ENCODE measurements around the gene XYLB.

The XYLB gene

DNA sequence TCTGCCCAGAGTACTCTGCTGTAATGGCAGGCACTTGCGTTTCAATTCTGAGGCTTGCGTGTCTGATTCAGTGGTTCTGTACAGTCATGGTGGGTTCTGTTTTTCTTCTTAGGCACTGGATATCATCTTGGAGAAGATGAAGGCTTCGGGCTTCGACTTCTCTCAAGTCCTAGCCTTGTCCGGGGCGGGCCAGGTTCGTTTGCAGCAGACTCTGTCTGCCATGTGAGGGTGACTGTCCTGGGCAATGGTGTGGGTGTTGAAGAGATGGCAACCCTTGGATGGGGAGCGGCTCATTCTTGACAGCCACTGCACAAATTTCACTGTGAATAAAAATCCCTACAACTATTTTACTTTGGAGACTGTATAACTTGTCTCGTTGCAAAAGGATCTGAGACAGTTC is 16.2 kb downstream of the XYLB start:
- Histone ChIP-seq H3K4ac (ENCODE audit: low read length) (no peak overlapping the region), H3K79me1 (ENCODE audit: low read depth, low read length) (no peaks in the 10 kb centered on the region), H3K27me3 (ENCODE audit: control insufficient read depth in 3 of 3, insufficient read depth in 3 of 3, low read depth in 1 of 3, low read length in 3 of 3) (no peaks in the 10 kb centered on the region), H3K27ac (replicated peaks; ENCODE audit: low read length) (no peak overlapping the region), H3K9ac (ENCODE audit: low read depth, low read length, poor library complexity) (no peak overlapping the region), H3K4me3 (ENCODE audit: low read length in 2 of 2) (no peak overlapping the region), H4K8ac (ENCODE audit: low read depth, low read length) (no peak overlapping the region), H3K14ac (ENCODE audit: low read length) (no peak overlapping the region), H2BK15ac (ENCODE audit: low read length) (no peak overlapping the region), H3K4me1 (ENCODE audit: control insufficient read depth in 2 of 2, insufficient read depth in 1 of 2, low read depth in 1 of 2, low read length in 2 of 2) (no peaks in the 10 kb centered on the region), H3K18ac (ENCODE audit: low read length) (no peak overlapping the region), H4K91ac (ENCODE audit: low read depth, low read length, poor library complexity) (no peak overlapping the region), H3K23ac (ENCODE audit: low read depth, low read length, poor library complexity) (no peak overlapping the region), H3K36me3 (replicated peaks in 1 of 2; ENCODE audit: control insufficient read depth in 2 of 2, insufficient read depth in 2 of 2, low read length in 2 of 2) (peaks cover 16 to 62% of the 10 kb centered on the region in 2 donors), H3K9me3 (replicated peaks in 1 of 2; ENCODE audit: control insufficient read depth in 2 of 2, insufficient read depth in 1 of 2, low read depth in 1 of 2, low read length in 2 of 2) (peaks cover 0 to 4% of the 10 kb centered on the region in 2 donors), H2BK12ac (ENCODE audit: low read length) (no peak overlapping the region), H2BK120ac (ENCODE audit: low read depth, low read length) (no peak overlapping the region), H2BK5ac (ENCODE audit: low read length) (no peak overlapping the region), H2AFZ (ENCODE audit: low read length) (no peak overlapping the region), H3K4me2 (ENCODE audit: insufficient read depth, low read length, poor library complexity, severe bottlenecking) (no peak overlapping the region), H2AK5ac (ENCODE audit: low read depth, low read length) (no peak overlapping the region)
- no CpG with 5 or more reads among the region's 9 CpGs for WGBS, 2 donors (ENCODE audit: extremely low coverage in 2 of 2, insufficient read length in 2 of 2, insufficient replicate concordance in 1 of 2)
- no peak for DNase-seq (ENCODE audit: low spot score)

DNA sequence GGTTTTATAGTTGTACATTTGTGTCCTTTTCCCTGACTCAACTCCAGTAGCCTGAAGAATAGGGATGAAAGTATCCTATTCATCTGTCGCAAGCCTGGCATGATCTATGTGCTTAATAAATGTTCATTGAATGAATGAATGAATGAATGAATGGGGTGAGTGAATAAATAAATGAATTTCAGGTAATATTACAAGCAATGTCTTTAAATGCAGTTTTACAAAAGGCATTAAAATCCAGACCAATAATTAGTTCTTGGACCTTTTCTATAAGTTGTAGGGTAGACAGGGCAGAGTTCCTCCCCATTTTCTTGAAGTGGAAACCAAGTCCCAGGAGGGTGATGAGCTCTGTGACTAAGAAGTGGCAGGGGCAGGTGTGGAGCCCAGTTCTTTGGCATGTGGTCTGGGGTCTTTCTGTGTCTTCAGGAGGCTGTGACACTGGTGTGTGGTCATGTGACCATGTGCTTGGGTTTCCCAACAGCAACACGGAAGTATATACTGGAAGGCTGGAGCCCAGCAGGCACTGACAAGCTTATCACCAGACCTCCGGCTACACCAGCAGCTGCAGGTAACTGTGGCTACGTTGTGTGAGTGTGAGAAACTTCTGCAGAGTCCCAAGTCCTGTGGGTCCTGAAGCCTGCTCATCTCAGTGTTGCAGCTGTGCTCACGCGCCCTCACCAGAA is 18.3 kb downstream of the XYLB start:
- H2AK5ac ChIP-seq (ENCODE audit: low read depth, low read length), result no peak overlapping the region
- H4K8ac ChIP-seq (ENCODE audit: low read depth, low read length), result no peak overlapping the region
- no peak overlapping the region for H3K4me3 ChIP-seq (ENCODE audit: low read length in 2 of 2)
- peaks cover 18 to 73% of the 10 kb centered on the region in 2 donors for H3K36me3 ChIP-seq (replicated peaks in 1 of 2; ENCODE audit: control insufficient read depth in 2 of 2, insufficient read depth in 2 of 2, low read length in 2 of 2)
- peak overlapping the region; percentile 27 for H3K9ac ChIP-seq (ENCODE audit: low read depth, low read length, poor library complexity)
- no peak overlapping the region for H2BK15ac ChIP-seq (ENCODE audit: low read length)
- no peak overlapping the region for H3K14ac ChIP-seq (ENCODE audit: low read length)
- H3K23ac ChIP-seq (ENCODE audit: low read depth, low read length, poor library complexity), result no peak overlapping the region
- H2BK120ac ChIP-seq (ENCODE audit: low read depth, low read length), result no peak overlapping the region
- H3K9me3 ChIP-seq (replicated peaks in 1 of 2; ENCODE audit: control insufficient read depth in 2 of 2, insufficient read depth in 1 of 2, low read depth in 1 of 2, low read length in 2 of 2), result peaks cover 0 to 8% of the 10 kb centered on the region in 2 donors
- H2AFZ ChIP-seq (ENCODE audit: low read length), result no peak overlapping the region
- H3K4me1 ChIP-seq (ENCODE audit: control insufficient read depth in 2 of 2, insufficient read depth in 1 of 2, low read depth in 1 of 2, low read length in 2 of 2), result no peaks in the 10 kb centered on the region
- no peak overlapping the region for H3K18ac ChIP-seq (ENCODE audit: low read length)
- H2BK5ac ChIP-seq (ENCODE audit: low read length), result no peak overlapping the region
- no peak overlapping the region for H3K4me2 ChIP-seq (ENCODE audit: insufficient read depth, low read length, poor library complexity, severe bottlenecking)
- H3K4ac ChIP-seq (ENCODE audit: low read length), result no peak overlapping the region
- no CpG with 5 or more reads among the region's 6 CpGs for WGBS, 2 donors (ENCODE audit: extremely low coverage in 2 of 2, insufficient read length in 2 of 2, insufficient replicate concordance in 1 of 2)
- no peak for DNase-seq (ENCODE audit: low spot score)
- H4K91ac ChIP-seq (ENCODE audit: low read depth, low read length, poor library complexity), result no peak overlapping the region
- no peak overlapping the region for H3K27ac ChIP-seq (replicated peaks; ENCODE audit: low read length)
- no peak overlapping the region for H2BK12ac ChIP-seq (ENCODE audit: low read length)
- H3K27me3 ChIP-seq (ENCODE audit: control insufficient read depth in 3 of 3, insufficient read depth in 3 of 3, low read depth in 1 of 3, low read length in 3 of 3), result no peaks in the 10 kb centered on the region
- no peaks in the 10 kb centered on the region for H3K79me1 ChIP-seq (ENCODE audit: low read depth, low read length)

DNA sequence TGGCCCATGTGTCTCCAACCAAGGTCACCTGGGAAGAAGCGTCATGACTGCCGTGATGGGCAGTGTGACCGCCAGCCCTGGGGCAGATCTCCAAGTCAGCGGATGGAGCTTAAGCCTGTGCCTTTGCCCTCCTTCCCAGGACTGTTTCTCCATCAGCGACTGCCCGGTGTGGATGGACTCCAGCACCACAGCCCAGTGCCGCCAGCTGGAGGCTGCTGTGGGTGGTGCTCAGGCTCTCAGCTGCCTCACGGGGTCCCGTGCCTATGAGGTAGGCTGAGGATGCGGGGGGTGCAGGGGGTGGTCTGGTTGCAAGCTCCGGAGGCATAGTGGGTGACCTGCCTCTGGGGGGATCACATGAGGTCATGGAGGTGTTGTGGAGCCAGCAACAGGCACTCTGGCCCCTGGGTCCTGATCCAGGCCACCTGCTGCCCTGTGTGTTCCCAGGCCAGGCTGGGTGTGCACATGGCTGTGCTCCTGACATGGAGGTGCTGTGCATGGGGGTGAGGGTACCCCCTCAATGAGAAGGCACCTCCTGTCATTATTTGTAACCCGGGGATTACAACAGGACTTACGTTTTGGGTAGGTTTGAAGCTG is 19.0 kb downstream of the XYLB start:
- no peaks in the 10 kb centered on the region for H3K4me1 ChIP-seq (ENCODE audit: control insufficient read depth in 2 of 2, insufficient read depth in 1 of 2, low read depth in 1 of 2, low read length in 2 of 2)
- H2BK12ac ChIP-seq (ENCODE audit: low read length), result no peak overlapping the region
- no peak overlapping the region for H2AFZ ChIP-seq (ENCODE audit: low read length)
- H3K4me3 ChIP-seq (ENCODE audit: low read length in 2 of 2), result peak overlapping the region in 1 of 2 donors; percentile 34
- peaks cover 13 to 73% of the 10 kb centered on the region in 2 donors for H3K36me3 ChIP-seq (replicated peaks in 1 of 2; ENCODE audit: control insufficient read depth in 2 of 2, insufficient read depth in 2 of 2, low read length in 2 of 2)
- no peaks in the 10 kb centered on the region for H3K79me1 ChIP-seq (ENCODE audit: low read depth, low read length)
- no peak overlapping the region for H3K14ac ChIP-seq (ENCODE audit: low read length)
- no CpG with 5 or more reads among the region's 13 CpGs for WGBS, 2 donors (ENCODE audit: extremely low coverage in 2 of 2, insufficient read length in 2 of 2, insufficient replicate concordance in 1 of 2)
- no peak overlapping the region for H3K18ac ChIP-seq (ENCODE audit: low read length)
- H4K8ac ChIP-seq (ENCODE audit: low read depth, low read length), result no peak overlapping the region
- no peak overlapping the region for H2AK5ac ChIP-seq (ENCODE audit: low read depth, low read length)
- no peak overlapping the region for H3K27ac ChIP-seq (replicated peaks; ENCODE audit: low read length)
- DNase-seq (ENCODE audit: low spot score), result no peak
- H3K9me3 ChIP-seq (replicated peaks in 1 of 2; ENCODE audit: control insufficient read depth in 2 of 2, insufficient read depth in 1 of 2, low read depth in 1 of 2, low read length in 2 of 2), result peaks cover 0 to 8% of the 10 kb centered on the region in 2 donors
- H3K4ac ChIP-seq (ENCODE audit: low read length), result no peak overlapping the region
- no peak overlapping the region for H2BK5ac ChIP-seq (ENCODE audit: low read length)
- H4K91ac ChIP-seq (ENCODE audit: low read depth, low read length, poor library complexity), result no peak overlapping the region
- H2BK15ac ChIP-seq (ENCODE audit: low read length), result no peak overlapping the region
- no peaks in the 10 kb centered on the region for H3K27me3 ChIP-seq (ENCODE audit: control insufficient read depth in 3 of 3, insufficient read depth in 3 of 3, low read depth in 1 of 3, low read length in 3 of 3)
- H3K23ac ChIP-seq (ENCODE audit: low read depth, low read length, poor library complexity), result peak overlapping the region; percentile 25
- no peak overlapping the region for H3K4me2 ChIP-seq (ENCODE audit: insufficient read depth, low read length, poor library complexity, severe bottlenecking)
- H2BK120ac ChIP-seq (ENCODE audit: low read depth, low read length), result no peak overlapping the region
- H3K9ac ChIP-seq (ENCODE audit: low read depth, low read length, poor library complexity), result no peak overlapping the region

DNA sequence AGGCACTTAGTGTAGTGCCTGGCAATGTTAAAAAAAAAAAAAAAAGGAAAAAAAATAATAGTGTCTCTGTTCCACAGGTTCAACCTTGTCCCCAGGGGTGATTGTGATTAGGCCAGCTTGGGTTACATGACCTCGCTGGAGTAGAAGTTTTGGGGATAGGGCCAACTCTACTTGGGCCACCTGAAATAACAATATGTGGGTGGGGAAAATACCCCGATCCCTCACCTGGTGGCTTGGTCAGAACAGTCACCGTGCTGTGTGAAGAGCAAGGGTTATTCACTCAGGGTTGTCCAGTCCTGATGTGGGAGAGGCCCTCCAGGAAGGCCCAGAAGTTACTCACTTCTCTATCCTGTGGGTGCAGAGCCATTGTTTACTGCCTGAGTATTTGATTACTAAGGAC is 19.5 kb downstream of the XYLB start:
- Histone ChIP-seq H3K4me3 (ENCODE audit: low read length in 2 of 2) (no peak overlapping the region), H3K14ac (ENCODE audit: low read length) (no peak overlapping the region), H3K4ac (ENCODE audit: low read length) (no peak overlapping the region), H2BK5ac (ENCODE audit: low read length) (no peak overlapping the region), H3K9ac (ENCODE audit: low read depth, low read length, poor library complexity) (no peak overlapping the region), H3K9me3 (replicated peaks in 1 of 2; ENCODE audit: control insufficient read depth in 2 of 2, insufficient read depth in 1 of 2, low read depth in 1 of 2, low read length in 2 of 2) (peaks cover 0 to 8% of the 10 kb centered on the region in 2 donors), H3K27ac (replicated peaks; ENCODE audit: low read length) (no peak overlapping the region), H3K79me1 (ENCODE audit: low read depth, low read length) (no peaks in the 10 kb centered on the region), H3K36me3 (replicated peaks in 1 of 2; ENCODE audit: control insufficient read depth in 2 of 2, insufficient read depth in 2 of 2, low read length in 2 of 2) (peaks cover 13 to 76% of the 10 kb centered on the region in 2 donors), H2AK5ac (ENCODE audit: low read depth, low read length) (no peak overlapping the region), H2BK15ac (ENCODE audit: low read length) (no peak overlapping the region), H2BK120ac (ENCODE audit: low read depth, low read length) (no peak overlapping the region), H3K18ac (ENCODE audit: low read length) (no peak overlapping the region), H3K27me3 (ENCODE audit: control insufficient read depth in 3 of 3, insufficient read depth in 3 of 3, low read depth in 1 of 3, low read length in 3 of 3) (no peaks in the 10 kb centered on the region), H2AFZ (ENCODE audit: low read length) (no peak overlapping the region), H2BK12ac (ENCODE audit: low read length) (no peak overlapping the region), H4K8ac (ENCODE audit: low read depth, low read length) (no peak overlapping the region), H3K4me1 (ENCODE audit: control insufficient read depth in 2 of 2, insufficient read depth in 1 of 2, low read depth in 1 of 2, low read length in 2 of 2) (no peaks in the 10 kb centered on the region), H3K23ac (ENCODE audit: low read depth, low read length, poor library complexity) (no peak overlapping the region), H4K91ac (ENCODE audit: low read depth, low read length, poor library complexity) (no peak overlapping the region), H3K4me2 (ENCODE audit: insufficient read depth, low read length, poor library complexity, severe bottlenecking) (no peak overlapping the region)
- WGBS, 2 donors (ENCODE audit: extremely low coverage in 2 of 2, insufficient read length in 2 of 2, insufficient replicate concordance in 1 of 2), result no CpG with 5 or more reads among the region's 3 CpGs
- DNase-seq (ENCODE audit: low spot score), result no peak
